GF-D8 (cell line): ENCODE measurements around the gene SLC35F4.

Experiments used
- DNase-seq: peaks from one replicate; lab custom pipeline; 2025; lab: John Stamatoyannopoulos, UW

Gene SLC35F4

GRCh38 chr14:57526942-57527341, 338.9 kb downstream of the SLC35F4 start:
- DNase-seq, result no peak

- no peak for DNase-seq
Observed at GRCh38 chr14:57519043-57519442, 346.8 kb downstream of the SLC35F4 start.
